ENCODE data around the gene CR1L. TPM values are rescaled to one million over a fixed set of nuclear protein-coding genes. Genes with fewer than 3 reads are reported as not detected.

CR1L gene
- total and polyA plus RNA-seq, 9 of the 15 experiments (the other 6 are each of a cell fraction or from before 2014, with no cell fraction given): 10.1 to 74.8 (median 34.3) TPM

GRCh38 chr1:207646171-207646570 lies 1.2 kb downstream of the CR1L start:
- no peak for FAIRE-seq
- in situ Hi-C loops (cut with MboI): no loop called here
- BruUV-seq (replicated peaks): no TSS peak

More at GRCh38 chr1:207646171-207646570, 1.2 kb downstream of the CR1L start:
- Histone ChIP-seq H3K9me3 (replicated peaks; ENCODE audit: control insufficient read depth, insufficient read depth, low read depth, low read length) (no peaks in the 10 kb centered on the region), H3K4me3 (peak overlapping the region; percentile 67), H3K36me3 (ENCODE audit: control insufficient read depth, insufficient read depth, low read length) (peaks cover 3% of the 10 kb centered on the region; the same call in 2 of the 3 replicates), H3K9ac (ENCODE audit: insufficient read depth in 1 of 2, low read depth in 2 of 2, low read length in 2 of 2) (peak overlapping the region; percentile 75 to 96), H4K20me1 (replicated peaks; ENCODE audit: control insufficient read depth, insufficient read depth, low read length) (no peaks in the 10 kb centered on the region), H3K27ac (ENCODE audit: extremely low read depth, low read depth, low read length) (peak overlapping the region; percentile 80), H2AFZ (ENCODE audit: low read depth, low read length) (peak overlapping the region; percentile 80), H3K4me1 (replicated peaks in 1 of 2; ENCODE audit: control insufficient read depth in 2 of 2, insufficient read depth in 2 of 2, low read length in 2 of 2) (peaks cover 30 to 31% of the 10 kb centered on the region in 2 experiments), H3K27me3 (ENCODE audit: control insufficient read depth in 2 of 2, insufficient read depth in 2 of 2, low read length in 2 of 2) (no peaks in the 10 kb centered on the region), H3K4me2 (ENCODE audit: insufficient read depth, low read length) (peak overlapping the region; percentile 96), H3K9me1 (ENCODE audit: control insufficient read depth, insufficient read depth, low read length) (no peaks in the 10 kb centered on the region), H3K79me2 (ENCODE audit: control insufficient read depth, insufficient read depth, low read length) (peaks cover 63% of the 10 kb centered on the region)
- intact Hi-C loops (cut with micrococcal nuclease): loop anchor here (5.0 to 10.0 kb wide), 2 partner anchors 106 to 591 kb away; partner anchors contain the start of genes CD46, PFKFB2 and YOD1
- ChIA-PET CTCF (ENCODE audit: low intra/inter-chr PET ratio) (no interaction called here), POLR2A (interaction anchor here (0.6 to 1.5 kb wide), 4 partner anchors 12 to 231 kb away, joined by 3 to 4 read pairs (median 3); no protein-coding TSS in a partner anchor)
- ATAC-seq: no peak
- no peak for TF ChIP-seq ZBTB12 (CRISPR knock-in tag; IDR thresholded peaks at IDR 0.05)
- TF ChIP-seq ZBTB11 (CRISPR knock-in tag; IDR thresholded peaks at IDR 0.05): 0 out of 6 replicates have a peak, but pooled peaks of 1 of the 3 experiments have one; percentile 15
- no peak for TF ChIP-seq BACH1 (tag; IDR thresholded peaks at IDR 0.05)
- TF ChIP-seq EHMT2 (IDR thresholded peaks at IDR 0.05): no peak
- TF ChIP-seq CEBPB (tag; IDR thresholded peaks at IDR 0.05): peak; percentile 55; the same call in 1 of the 2 replicates
- no peak for TF ChIP-seq ZNF121 (CRISPR knock-in tag; conservative IDR thresholded peaks at IDR 0.05)
- TF ChIP-seq CEBPG (CRISPR knock-in tag; IDR thresholded peaks at IDR 0.05): no peak
- TF ChIP-seq CEBPG (tag; conservative IDR thresholded peaks at IDR 0.05 in 1 of 2, IDR thresholded peaks at IDR 0.05 in 1 of 2): peak; percentile 16 to 76; a peak in 2 of 4 replicates
- peak; percentile 7; the same call in 1 of the 2 replicates for TF ChIP-seq ZBTB2 (IDR thresholded peaks at IDR 0.05)
- no peak for DNase-seq (ENCODE audit: extremely low read depth in 1 of 4, low spot score in 3 of 4)

All from K562 (cell line).